Urothelium cell line (cell line): ENCODE results near the gene TRMU.
A peak's percentile ranks its signal among the peaks of the same experiment; 100 is the strongest.
"Not testable (repeated sequence)": the region's sequence is repeated elsewhere in the genome, so short reads cannot be mapped to it uniquely, and the experiment has no call there.

ENCODE experiments used
- DNase-seq: peaks from one replicate; pipeline ENCODE4 v3.0.0; 2011; ENCODE audit warnings: low spot score, mixed read lengths
- FAIRE-seq: peaks from 2 replicates; lab custom pipeline; 2011; peaks lifted over from hg19 to GRCh38; lab: Jason Lieb, UNC

Gene TRMU

DNA sequence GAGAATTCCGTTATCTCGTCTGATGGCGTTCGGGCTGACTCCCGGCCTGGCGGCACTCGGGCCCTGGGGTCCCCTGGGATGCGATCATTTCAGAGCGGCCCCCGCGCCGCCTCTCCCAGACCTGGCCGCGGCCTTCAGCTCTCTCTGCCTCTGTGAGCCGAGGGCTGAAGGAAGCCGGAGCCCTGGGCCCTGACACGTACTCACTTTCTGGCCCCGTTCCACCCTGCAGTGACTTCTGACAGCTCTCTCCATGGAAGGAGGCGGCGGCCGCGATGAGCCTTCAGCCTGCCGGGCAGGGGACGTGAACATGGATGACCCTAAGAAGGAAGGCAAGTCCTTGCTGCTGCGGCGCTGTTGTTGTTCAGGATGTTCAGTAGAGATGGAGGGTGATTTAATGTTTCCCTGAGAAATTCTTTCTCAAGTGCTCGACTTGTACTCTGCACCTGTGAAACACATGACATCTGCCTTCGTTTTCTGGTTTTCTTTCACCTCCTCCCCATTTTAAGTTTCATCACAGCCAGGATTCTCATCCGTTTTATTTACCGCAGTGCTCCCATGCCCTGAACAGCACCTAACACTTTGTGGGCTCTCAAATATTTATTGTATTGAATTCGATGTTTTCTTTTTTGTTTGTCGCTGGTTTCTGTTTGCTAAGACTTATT is 38.2 kb upstream of the TRMU start:
- DNase-seq (peak; percentile 59), FAIRE-seq (no peak)

- FAIRE-seq, result no peak
- DNase-seq, result no peak
Observed at GRCh38 chr22:46299101-46299500, 36.4 kb upstream of the TRMU start.

DNA sequence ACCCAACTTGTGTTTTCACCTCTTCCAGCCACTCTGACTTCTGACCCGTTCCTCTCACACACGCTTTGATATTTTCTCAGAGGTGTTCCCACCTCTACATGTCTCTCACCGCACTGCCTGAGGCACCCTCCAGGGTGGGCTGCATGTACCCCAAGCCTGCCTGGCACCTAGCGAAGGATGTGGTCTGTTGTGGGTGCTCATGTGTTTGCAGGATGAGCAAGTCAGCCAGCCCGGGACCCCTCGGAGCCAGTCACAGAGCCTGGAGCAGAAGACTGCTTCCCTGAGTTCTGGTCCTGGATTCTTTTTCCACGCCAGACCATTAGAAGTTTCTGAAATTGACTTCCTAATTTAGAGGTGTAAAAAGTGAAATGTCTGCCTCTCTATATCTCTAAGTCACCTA is 35.0 kb upstream of the TRMU start:
- FAIRE-seq (no peak), DNase-seq (no peak)

DNA sequence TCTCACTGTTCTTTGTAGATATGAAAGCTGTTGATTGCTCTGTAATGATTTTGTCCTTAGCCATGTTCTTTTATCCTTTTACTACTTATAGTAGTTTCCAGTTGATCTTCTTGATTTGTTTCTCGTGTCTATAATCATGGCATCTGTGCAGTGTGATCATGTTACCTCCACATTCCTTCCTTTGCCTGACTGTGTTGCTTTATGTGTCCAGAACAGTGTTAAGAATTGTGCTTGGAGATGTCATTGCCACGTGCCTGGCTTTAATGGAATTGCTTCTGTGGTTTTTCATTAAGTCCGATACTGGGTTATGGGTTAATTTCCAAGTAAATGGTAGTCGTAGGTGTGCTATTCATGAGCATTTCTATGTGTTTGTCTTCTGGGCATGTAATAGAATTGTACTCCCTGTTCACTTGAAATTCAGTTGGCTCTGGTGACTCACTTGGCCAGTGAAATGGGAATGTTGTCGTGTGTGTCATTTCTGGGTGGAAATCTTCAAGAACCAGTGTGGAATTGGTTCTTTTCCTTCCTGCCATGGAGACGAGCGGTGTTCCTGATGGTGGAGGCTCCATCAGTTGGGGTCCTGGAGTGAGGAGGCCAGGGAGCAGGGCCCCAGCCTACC is 32.1 kb upstream of the TRMU start:
- DNase-seq (no peak), FAIRE-seq (peak; percentile 81)

DNA sequence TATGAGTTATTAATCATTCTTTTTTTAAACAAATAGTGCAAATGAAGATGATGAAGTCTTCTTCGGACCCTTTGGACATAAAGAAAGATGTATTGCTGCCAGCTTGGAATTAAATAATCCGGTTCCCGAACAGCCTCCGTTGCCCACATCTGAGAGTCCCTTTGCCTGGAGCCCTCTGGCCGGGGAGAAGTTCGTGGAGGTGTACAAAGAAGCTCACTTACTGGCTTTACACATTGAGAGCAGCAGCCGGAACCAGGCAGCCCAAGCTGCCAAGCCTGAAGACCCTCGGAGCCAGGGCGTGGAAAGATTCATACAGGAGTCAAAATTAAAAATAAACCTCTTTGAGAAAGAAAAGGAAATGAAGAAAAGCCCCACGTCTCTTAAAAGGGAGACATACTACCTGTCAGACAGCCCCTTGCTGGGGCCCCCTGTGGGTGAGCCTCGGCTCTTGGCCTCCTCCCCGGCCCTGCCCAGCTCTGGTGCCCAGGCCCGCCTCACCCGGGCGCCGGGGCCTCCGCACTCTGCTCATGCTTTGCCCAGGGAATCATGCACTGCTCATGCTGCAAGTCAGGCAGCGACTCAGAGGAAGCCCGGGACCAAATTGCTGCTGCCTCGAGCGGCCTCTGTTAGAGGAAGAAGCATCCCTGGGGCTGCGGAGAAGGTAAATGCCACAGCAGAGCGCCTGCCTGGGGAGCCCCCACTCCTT is 27.1 kb upstream of the TRMU start:
- no peak for FAIRE-seq
- DNase-seq, result no peak

GRCh38 chr22:46309526-46310085 is 25.9 kb upstream of the TRMU start:
- FAIRE-seq (no peak), DNase-seq (no peak)

DNA sequence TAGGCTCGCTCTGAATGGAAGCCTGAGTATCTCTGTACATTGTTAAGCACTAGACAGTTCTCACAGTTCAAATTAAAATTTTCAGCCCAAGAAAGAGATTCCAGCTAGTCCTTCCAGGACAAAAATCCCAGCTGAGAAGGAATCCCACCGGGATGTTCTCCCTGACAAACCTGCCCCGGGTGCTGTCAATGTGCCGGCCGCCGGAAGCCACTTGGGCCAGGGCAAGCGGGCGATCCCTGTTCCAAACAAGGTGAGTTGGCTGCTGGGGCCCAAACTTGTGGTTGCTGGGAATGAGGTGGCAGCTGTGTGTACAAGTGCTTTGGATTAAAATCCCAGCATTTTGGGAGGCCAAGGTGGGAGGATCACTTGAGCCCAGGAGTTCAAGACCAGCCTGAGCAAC is 23.5 kb upstream of the TRMU start:
- no peak for DNase-seq
- no peak for FAIRE-seq

DNA sequence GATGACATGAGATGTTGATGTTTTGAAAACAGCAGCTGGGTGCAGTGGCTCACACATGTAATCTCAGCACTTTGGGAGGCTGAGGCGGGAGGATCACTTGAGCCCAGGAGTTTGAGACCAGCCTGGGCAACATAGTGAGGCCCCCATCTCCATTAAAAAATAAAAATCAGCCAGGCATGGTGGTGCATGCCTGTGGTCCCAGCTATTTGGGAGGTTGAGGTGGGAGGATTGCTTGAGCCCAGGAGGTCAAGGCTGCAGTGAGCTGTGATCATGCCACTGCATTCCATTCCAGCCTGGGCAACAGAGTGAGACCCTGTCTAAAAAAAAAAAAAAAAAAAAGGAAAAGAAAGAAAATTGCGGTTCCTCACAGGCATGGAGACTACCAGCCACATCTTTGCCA is 22.7 kb upstream of the TRMU start:
- DNase-seq, FAIRE-seq: not testable (repeated sequence)

- DNase-seq (no peak), FAIRE-seq (no peak)
Observed at GRCh38 chr22:46315976-46316375, 19.5 kb upstream of the TRMU start.

DNA sequence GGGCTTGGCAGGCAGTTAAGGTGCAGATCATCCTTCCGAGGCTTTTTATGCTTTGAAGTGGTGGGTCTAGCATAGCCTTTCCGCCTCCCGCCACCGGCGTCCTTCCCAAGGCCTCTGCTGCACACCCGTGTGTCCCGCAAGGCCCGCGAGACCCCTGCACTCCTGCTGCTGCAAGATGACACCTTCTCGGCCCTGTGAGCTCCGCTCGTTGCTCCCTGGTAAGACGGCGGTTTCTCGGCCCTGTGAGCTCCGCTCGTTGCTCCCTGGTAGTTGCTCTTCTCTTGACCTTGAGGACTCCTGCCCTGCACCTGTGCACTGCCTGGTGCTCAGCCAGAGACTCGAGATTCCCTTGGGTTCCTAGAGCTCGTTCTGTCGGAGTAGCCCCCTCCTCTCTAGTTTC is 17.9 kb upstream of the TRMU start:
- DNase-seq, result no peak
- no peak for FAIRE-seq

- FAIRE-seq (no peak), DNase-seq (no peak)
Observed at GRCh38 chr22:46318576-46318975, 16.9 kb upstream of the TRMU start.

DNA sequence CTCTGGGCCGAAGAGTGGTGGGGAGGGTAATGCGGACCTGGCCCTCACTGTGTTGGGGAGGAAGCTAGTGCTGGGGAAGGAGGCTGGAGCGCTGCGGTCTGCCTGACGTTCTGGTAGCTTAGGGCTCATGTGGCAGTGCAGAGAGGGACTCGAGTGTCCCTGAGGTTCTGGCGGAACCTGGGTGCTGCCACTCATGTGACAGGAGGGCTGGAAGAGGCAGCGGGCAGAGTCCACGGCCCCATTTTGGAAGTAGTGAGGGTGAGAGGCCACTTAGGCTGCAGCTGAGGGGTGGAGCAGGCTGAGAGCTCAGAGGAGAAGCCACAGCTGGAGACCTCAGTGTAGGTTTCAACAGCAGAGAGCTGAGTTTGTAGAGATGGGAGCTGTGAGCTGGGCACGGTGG is 16.2 kb upstream of the TRMU start:
- DNase-seq, result no peak
- no peak for FAIRE-seq

GRCh38 chr22:46320166-46320710 is 15.3 kb upstream of the TRMU start:
- FAIRE-seq, result no peak
- no peak for DNase-seq

DNA sequence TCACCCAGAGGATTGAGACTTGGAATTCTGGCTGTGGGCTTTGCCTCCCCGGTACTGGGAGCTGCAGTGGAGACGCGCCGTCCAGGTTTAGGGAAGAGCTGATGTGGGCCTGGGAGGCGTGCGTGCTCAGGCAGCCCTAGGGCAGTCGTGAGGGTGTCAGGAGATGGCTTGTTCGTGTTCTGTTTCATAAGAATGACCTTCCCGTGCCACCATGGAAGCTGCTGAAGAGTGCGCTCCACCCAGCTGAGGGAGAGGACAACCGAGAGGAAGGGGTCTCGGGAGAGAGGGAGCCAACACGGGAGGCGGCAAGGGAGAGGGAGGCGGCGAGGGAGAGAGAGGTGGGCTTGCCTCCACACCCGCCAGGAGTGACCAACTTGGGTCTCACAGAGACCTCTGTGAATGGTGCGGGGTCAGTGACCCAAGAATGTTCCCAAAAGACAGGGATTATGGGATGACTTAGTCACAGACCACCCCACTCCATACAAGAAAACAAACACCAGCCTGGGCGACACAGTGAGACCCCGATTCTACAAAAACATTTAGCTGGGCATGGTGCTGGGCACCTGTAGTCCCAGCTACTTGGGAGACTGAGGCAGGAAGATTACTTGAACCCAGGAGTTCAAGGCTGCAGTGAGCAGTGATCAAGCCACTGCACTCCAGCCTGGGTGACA is 14.7 kb upstream of the TRMU start:
- no peak for DNase-seq
- peak; percentile 52 for FAIRE-seq

GRCh38 chr22:46322711-46323110 is 12.8 kb upstream of the TRMU start:
- DNase-seq (no peak), FAIRE-seq (peak; percentile 77)

- no peak for FAIRE-seq
- no peak for DNase-seq
Observed at GRCh38 chr22:46323162-46323561, 12.4 kb upstream of the TRMU start.

- FAIRE-seq (no peak), DNase-seq (no peak)
Observed at GRCh38 chr22:46326066-46326680, 9.3 kb upstream of the TRMU start.

GRCh38 chr22:46327691-46328465 is 7.6 kb upstream of the TRMU start:
- FAIRE-seq (no peak), DNase-seq (no peak)

GRCh38 chr22:46328797-46329196 is 6.7 kb upstream of the TRMU start:
- FAIRE-seq, result no peak

DNA sequence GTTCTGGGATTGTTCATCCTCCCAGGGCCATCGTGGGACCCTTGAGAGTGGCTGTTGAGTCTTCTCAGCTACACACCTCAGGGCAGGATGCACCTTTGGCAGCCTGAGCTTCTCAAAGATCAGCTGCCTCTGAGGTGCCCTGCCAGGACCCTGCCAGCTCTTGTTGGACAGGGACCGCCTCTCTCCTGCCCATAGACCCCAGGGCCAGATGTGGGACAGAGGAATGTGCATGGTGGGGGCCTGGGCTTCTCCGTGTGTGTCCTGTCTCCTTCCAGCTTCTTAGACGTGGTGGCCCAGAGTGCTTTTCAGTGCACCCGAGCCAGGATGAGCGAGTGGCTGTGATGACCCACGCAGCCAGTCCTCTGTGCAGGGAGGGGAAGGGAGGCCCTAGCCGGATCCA is 5.9 kb upstream of the TRMU start:
- FAIRE-seq (no peak), DNase-seq (no peak)

More at GRCh38 chr22:46328797-46329196, 6.7 kb upstream of the TRMU start:
- DNase-seq, result no peak
